Nephron (organoid): Measurements from ENCODE around the gene RHOD.
A peak's percentile ranks its signal among the peaks of the same experiment; 100 is the strongest.

ENCODE experiments used
- H3K27ac Mint-ChIP-seq, 3 experiments: 2 replicates each; pipeline ENCODE4 v1.8.0; 2020; ENCODE audit warnings: mixed read lengths in 3 of 3, mild to moderate bottlenecking in 2 of 3, moderate library complexity in 1 of 3
- H3K27me3 Mint-ChIP-seq: 2 replicates; pipeline ENCODE4 v1.8.0; 2021; ENCODE audit warnings: low read depth, mild to moderate bottlenecking, moderate library complexity, mixed read lengths
- H3K36me3 Mint-ChIP-seq: 2 replicates; pipeline ENCODE4 v1.8.0; 2020; ENCODE audit warnings: low read depth, mixed read lengths
- H3K4me1 Mint-ChIP-seq: 2 replicates; pipeline ENCODE4 v1.8.0; 2020; ENCODE audit warnings: mixed read lengths
- H3K4me3 Mint-ChIP-seq, 3 experiments: 2 replicates each; pipeline ENCODE4 v1.8.0; 2020; ENCODE audit warnings: mild to moderate bottlenecking in 3 of 3, mixed read lengths in 3 of 3, moderate library complexity in 2 of 3
- H3K9me3 Mint-ChIP-seq: 2 replicates; pipeline ENCODE4 v1.8.0; 2020; ENCODE audit warnings: mixed read lengths
- TF ChIP-seq, protein P1 (sequence below), 3 experiments: fragments of 200-600 bp; sonication (generic); IDR thresholded peaks; one replicate each; pipeline ENCODE4 v1.5.0; 2021; ENCODE audit warnings: antibody characterized with exemption in 3 of 3; ENCODE audit not compliant: unreplicated experiment in 3 of 3

Gene RHOD

DNA sequence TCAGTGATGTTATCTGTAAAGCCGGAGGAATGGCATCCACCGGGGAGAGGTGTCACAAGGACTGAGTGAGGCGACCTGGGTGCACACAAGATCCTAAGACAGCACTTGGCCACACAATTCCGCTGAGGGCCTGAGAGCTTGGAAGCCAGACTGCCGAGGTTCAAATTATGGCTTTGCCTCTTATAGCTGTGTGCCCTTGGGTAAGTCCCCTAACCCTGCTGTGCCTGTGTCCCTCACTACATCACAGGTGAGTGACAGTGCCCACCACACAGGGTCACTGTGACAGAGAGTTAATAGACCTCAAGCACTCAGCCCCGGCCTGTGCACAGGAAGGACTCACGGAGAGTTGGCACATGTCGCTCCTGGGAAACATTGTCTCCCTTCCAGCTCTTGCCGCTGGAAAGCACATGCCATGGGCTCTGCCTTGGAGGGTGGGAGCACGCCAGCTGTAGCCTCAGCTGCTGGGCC is 592 bp downstream of the RHOD start:
- Mint-ChIP-seq H3K9me3 (no peaks in the 10 kb centered on the region), H3K36me3 (no peaks in the 10 kb centered on the region), H3K27me3 (peaks cover 21% of the 10 kb centered on the region), H3K27ac (no peak overlapping the region), H3K4me1 (peaks cover 23% of the 10 kb centered on the region), H3K4me3 (peak overlapping the region; percentile 63 to 78 (median 77))
- TF ChIP-seq, protein P1, sequence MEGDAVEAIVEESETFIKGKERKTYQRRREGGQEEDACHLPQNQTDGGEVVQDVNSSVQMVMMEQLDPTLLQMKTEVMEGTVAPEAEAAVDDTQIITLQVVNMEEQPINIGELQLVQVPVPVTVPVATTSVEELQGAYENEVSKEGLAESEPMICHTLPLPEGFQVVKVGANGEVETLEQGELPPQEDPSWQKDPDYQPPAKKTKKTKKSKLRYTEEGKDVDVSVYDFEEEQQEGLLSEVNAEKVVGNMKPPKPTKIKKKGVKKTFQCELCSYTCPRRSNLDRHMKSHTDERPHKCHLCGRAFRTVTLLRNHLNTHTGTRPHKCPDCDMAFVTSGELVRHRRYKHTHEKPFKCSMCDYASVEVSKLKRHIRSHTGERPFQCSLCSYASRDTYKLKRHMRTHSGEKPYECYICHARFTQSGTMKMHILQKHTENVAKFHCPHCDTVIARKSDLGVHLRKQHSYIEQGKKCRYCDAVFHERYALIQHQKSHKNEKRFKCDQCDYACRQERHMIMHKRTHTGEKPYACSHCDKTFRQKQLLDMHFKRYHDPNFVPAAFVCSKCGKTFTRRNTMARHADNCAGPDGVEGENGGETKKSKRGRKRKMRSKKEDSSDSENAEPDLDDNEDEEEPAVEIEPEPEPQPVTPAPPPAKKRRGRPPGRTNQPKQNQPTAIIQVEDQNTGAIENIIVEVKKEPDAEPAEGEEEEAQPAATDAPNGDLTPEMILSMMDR (IDR thresholded peaks at IDR 0.05; ENCODE audit: unreplicated experiment in 3 of 3) = no peak

- no peaks in the 10 kb centered on the region for H3K9me3 Mint-ChIP-seq
- no peak overlapping the region for H3K27ac Mint-ChIP-seq
- H3K4me3 Mint-ChIP-seq = peak overlapping the region; percentile 31 to 59 (median 57)
- TF ChIP-seq, protein P1 (IDR thresholded peaks at IDR 0.05; ENCODE audit: unreplicated experiment in 3 of 3) = no peak
- peaks cover 21% of the 10 kb centered on the region for H3K27me3 Mint-ChIP-seq
- no peaks in the 10 kb centered on the region for H3K36me3 Mint-ChIP-seq
- H3K4me1 Mint-ChIP-seq = peaks cover 23% of the 10 kb centered on the region
Measured at GRCh38 chr11:67058506-67058905, 1.9 kb downstream of the RHOD start.

DNA sequence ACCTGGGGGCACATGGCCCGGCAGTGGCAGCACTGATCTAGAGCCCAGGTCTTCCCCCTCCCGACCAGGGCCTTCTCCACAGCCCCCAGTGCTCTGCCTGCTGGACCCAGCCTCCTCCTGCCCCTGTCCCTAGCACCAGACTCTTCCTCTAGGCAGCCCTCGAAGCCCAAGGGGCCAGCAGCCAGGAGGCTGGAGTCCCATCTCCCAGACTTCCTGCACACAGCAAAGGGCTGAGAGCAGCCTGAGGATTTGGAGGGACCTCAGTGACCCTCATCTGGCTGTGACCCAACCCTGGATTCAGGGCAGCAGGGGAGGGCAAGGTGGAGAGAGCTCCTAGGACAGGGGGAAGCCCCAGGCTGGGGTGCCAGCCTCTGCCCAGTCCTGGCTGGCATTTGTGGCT is 3.0 kb downstream of the RHOD start:
- Mint-ChIP-seq H3K9me3 (no peaks in the 10 kb centered on the region), H3K4me1 (peaks cover 16% of the 10 kb centered on the region), H3K4me3 (no peak overlapping the region), H3K27ac (no peak overlapping the region), H3K36me3 (no peaks in the 10 kb centered on the region), H3K27me3 (peaks cover 20% of the 10 kb centered on the region)
- TF ChIP-seq, protein P1 (IDR thresholded peaks at IDR 0.05; ENCODE audit: unreplicated experiment in 3 of 3) = no peak

DNA sequence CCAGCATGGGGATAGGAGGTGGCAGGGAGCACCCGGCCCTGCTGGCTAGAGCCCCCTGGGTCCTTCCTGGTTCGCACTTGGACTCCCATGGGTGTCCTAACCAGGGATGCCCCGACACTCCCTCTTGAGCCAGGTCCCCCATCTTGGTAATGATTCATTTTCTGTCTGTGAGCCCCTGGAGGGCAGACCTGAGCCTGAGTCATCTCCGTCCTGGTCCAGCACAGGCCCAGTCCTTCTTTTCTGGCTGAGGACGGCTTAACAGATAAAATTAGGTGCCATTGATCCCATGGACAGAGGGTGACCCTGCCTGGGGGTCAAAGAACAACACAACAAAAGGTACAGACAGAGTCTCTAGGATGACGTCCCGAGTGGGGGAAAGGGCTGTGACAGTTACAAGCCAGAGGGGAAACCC is 3.5 kb downstream of the RHOD start:
- peaks cover 12% of the 10 kb centered on the region for H3K4me1 Mint-ChIP-seq

GRCh38 chr11:67062526-67063373 is 6.1 kb downstream of the RHOD start:
- no peaks in the 10 kb centered on the region for H3K9me3 Mint-ChIP-seq
- peaks cover 5% of the 10 kb centered on the region for H3K27me3 Mint-ChIP-seq
- TF ChIP-seq, protein P1 (IDR thresholded peaks at IDR 0.05; ENCODE audit: unreplicated experiment in 3 of 3) = no peak
- H3K27ac Mint-ChIP-seq = no peak overlapping the region
- no peaks in the 10 kb centered on the region for H3K4me1 Mint-ChIP-seq
- H3K4me3 Mint-ChIP-seq = no peak overlapping the region
- H3K36me3 Mint-ChIP-seq = no peaks in the 10 kb centered on the region

More for the DNA sequence above, 3.5 kb downstream of the RHOD start:
- Mint-ChIP-seq H3K27me3 (peaks cover 16% of the 10 kb centered on the region), H3K36me3 (no peaks in the 10 kb centered on the region), H3K27ac (no peak overlapping the region), H3K9me3 (no peaks in the 10 kb centered on the region), H3K4me3 (no peak overlapping the region)
- TF ChIP-seq, protein P1 (IDR thresholded peaks at IDR 0.05; ENCODE audit: unreplicated experiment in 3 of 3) = no peak

DNA sequence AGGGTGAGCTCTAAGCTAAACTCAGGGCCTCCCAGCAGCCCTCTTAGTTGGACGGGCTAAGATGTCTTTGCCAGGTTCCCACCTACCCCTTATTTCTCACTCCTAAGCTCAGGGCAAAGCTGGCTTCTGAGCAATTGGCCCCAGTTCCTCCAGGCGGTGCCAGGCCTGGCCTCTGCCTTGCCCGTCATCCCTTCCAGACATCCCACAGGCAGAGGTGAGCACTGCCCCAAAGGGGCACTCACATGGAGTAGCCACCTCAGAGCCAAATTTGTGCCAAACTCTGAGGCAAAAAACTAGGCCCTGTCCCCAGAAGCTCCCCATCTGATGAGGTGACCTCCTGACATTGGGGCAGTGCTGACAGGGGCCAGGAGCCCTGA is 9.7 kb downstream of the RHOD start:
- Mint-ChIP-seq H3K4me1 (no peaks in the 10 kb centered on the region), H3K36me3 (no peaks in the 10 kb centered on the region), H3K4me3 (no peak overlapping the region), H3K27me3 (peaks cover 12% of the 10 kb centered on the region), H3K9me3 (no peaks in the 10 kb centered on the region), H3K27ac (no peak overlapping the region)
- TF ChIP-seq, protein P1 (IDR thresholded peaks at IDR 0.05; ENCODE audit: unreplicated experiment in 3 of 3) = no peak
